Testis (tissue), 2 donors: ENCODE results near the gene DCTD.

Experiments used
- CTCF ChIP-seq, 3 experiments: fragments of 450-650 bp in 2 of 3; fragments of 200-600 bp in 1 of 3; sonication (generic) in 1 of 3; IDR thresholded peaks; one replicate each; pipeline ENCODE4 v1.5.1; 2016 to 2019; ENCODE audit warnings: antibody characterized with exemption in 3 of 3, mild to moderate bottlenecking in 2 of 3, moderate library complexity in 1 of 3
- POLR2A ChIP-seq: fragments of 450-650 bp; IDR thresholded peaks from one replicate; pipeline ENCODE4 v1.6.1; 2017; ENCODE audit warnings: antibody characterized with exemption, mild to moderate bottlenecking, moderate library complexity

GRCh38 chr4:182888891-182889290 lies 28.3 kb downstream of the DCTD start:
- TF ChIP-seq CTCF (IDR thresholded peaks at IDR 0.05) (no peak), POLR2A (no peak)
